SK-N-SH (cell line): Measurements from ENCODE around the gene TUBGCP6. TPM values are rescaled to one million over a fixed set of nuclear protein-coding genes. Genes with fewer than 3 reads are reported as not detected.
A peak's percentile ranks its signal among the peaks of the same experiment; 100 is the strongest.

Experiments
- CTCF ChIA-PET: fragments of 300-600, 350-600 bp; formaldehyde crosslinking; extraction: SDS; loops from one replicate; lab custom pipeline; 2021; lab: Yijun Ruan, JAX
- POLR2A ChIA-PET: fragments of 350-600 bp; sonication (Branson Sonifier 250); formaldehyde crosslinking; extraction: SDS; loops from one replicate; lab custom pipeline; 2020; ENCODE audit warnings: antibody characterized with exemption, inconsistent platforms; lab: Yijun Ruan, JAX
- DNase-seq: peaks from one replicate; pipeline ENCODE4 v3.0.0; 2012
- H2AFZ ChIP-seq: fragments of 200-600 bp; sonication (generic); 2 replicates; pipeline ENCODE4 v1.8.1; 2016; ENCODE audit warnings: antibody characterized with exemption, mild to moderate bottlenecking, low read depth
- H3F3A ChIP-seq: fragments of 200-600 bp; sonication (generic); replicated peaks from 2 replicates; pipeline ENCODE3; 2016; ENCODE audit warnings: antibody characterized with exemption, mild to moderate bottlenecking; ENCODE audit not compliant: insufficient read depth
- H3K27ac ChIP-seq, 2 experiments: fragments of 200-500 bp in 1 of 2; fragments of 200-600 bp in 1 of 2; sonication (Bioruptor generic) in 1 of 2; sonication (generic), shearing (Covaris generic) in 1 of 2; 2 replicates each; pipeline versions ENCODE4 v1.5.1 to v1.6.1; 2014 to 2016; ENCODE audit warnings: low read depth in 2 of 2, inconsistent platforms in 1 of 2, low read length in 1 of 2, mild to moderate bottlenecking in 1 of 2, mixed read lengths in 1 of 2
- H3K27me3 ChIP-seq: fragments of 200-600 bp; sonication (generic), shearing (Covaris generic); 2 replicates; pipeline ENCODE4 v1.6.1; 2016; ENCODE audit warnings: mixed run types; ENCODE audit not compliant: insufficient read depth
- H3K36me3 ChIP-seq, 2 experiments: fragments of 200-500 bp in 1 of 2; fragments of 200-600 bp in 1 of 2; sonication (Bioruptor generic) in 1 of 2; sonication (generic) in 1 of 2; replicated peaks in 1 of 2; 2 replicates each; pipeline versions ENCODE3 to v1.5.1; 2014 to 2016; ENCODE audit warnings: low read length in 1 of 2, mild to moderate bottlenecking in 1 of 2; ENCODE audit not compliant: insufficient read depth in 2 of 2, control insufficient read depth in 1 of 2
- H3K4me1 ChIP-seq, 2 experiments: fragments of 200-500 bp in 1 of 2; fragments of 200-600 bp in 1 of 2; sonication (Bioruptor generic) in 1 of 2; sonication (generic), shearing (Covaris generic) in 1 of 2; 2 replicates each; pipeline versions ENCODE4 v1.5.1 to v1.6.1; 2014 to 2016; ENCODE audit warnings: low read depth in 1 of 2, low read length in 1 of 2, mixed run types in 1 of 2; ENCODE audit not compliant: insufficient read depth in 2 of 2, control insufficient read depth in 1 of 2
- H3K4me2 ChIP-seq: fragments of 200-600 bp; sonication (generic), shearing (Covaris generic); 2 replicates; pipeline ENCODE4 v1.6.1; 2017; ENCODE audit warnings: mixed run types
- H3K4me3 ChIP-seq, 2 experiments: fragments of 200-500 bp in 1 of 2; fragments of 200-600 bp in 1 of 2; sonication (Bioruptor generic) in 1 of 2; sonication (generic), shearing (Covaris generic) in 1 of 2; 2 replicates each; pipeline versions ENCODE4 v1.5.1 to v1.8.1; 2014 to 2016; ENCODE audit warnings: low read depth in 2 of 2, inconsistent platforms in 1 of 2, low read length in 1 of 2, mild to moderate bottlenecking in 1 of 2, mixed read lengths in 1 of 2, moderate library complexity in 1 of 2
- H3K79me2 ChIP-seq: fragments of 200-600 bp; sonication (generic); 2 replicates; pipeline ENCODE4 v1.8.1; 2017; ENCODE audit warnings: mild to moderate bottlenecking; ENCODE audit not compliant: insufficient read depth
- H3K9ac ChIP-seq: fragments of 200-600 bp; sonication (generic); 2 replicates; pipeline ENCODE4 v1.6.1; 2017; ENCODE audit warnings: mixed run types
- H3K9me2 ChIP-seq: fragments of 200-600 bp; sonication (generic); 2 replicates; pipeline ENCODE4 v1.6.1; 2017; ENCODE audit warnings: mixed run types
- H3K9me3 ChIP-seq: fragments of 200-600 bp; sonication (generic); 2 replicates; pipeline ENCODE4 v1.6.1; 2017; ENCODE audit warnings: mixed run types, mild to moderate bottlenecking, moderate library complexity
- H4K20me1 ChIP-seq: fragments of 200-600 bp; sonication (generic); 2 replicates; pipeline ENCODE4 v1.6.1; 2017; ENCODE audit warnings: mild to moderate bottlenecking, mixed run types; ENCODE audit not compliant: insufficient read depth
- CHD2 ChIP-seq: fragments of 150-350 bp; IDR thresholded peaks from 2 replicates; pipeline ENCODE4 v1.6.1; 2018; ENCODE audit warnings: low read length; ENCODE audit not compliant: partially characterized antibody
- FOSL2 ChIP-seq: IDR thresholded peaks from 2 replicates; pipeline ENCODE4 v1.4.0; 2012; ENCODE audit warnings: low read depth, mild to moderate bottlenecking, moderate library complexity, borderline replicate concordance
- FOXJ3 ChIP-seq: sonication (generic); formaldehyde crosslinking; IDR thresholded peaks from 2 replicates; pipeline ENCODE4 v1.5.1; 2020; ENCODE audit warnings: mild to moderate bottlenecking, missing genetic modification reagents
- FOXM1 ChIP-seq: IDR thresholded peaks from 2 replicates; pipeline ENCODE4 v1.4.0; 2012; ENCODE audit warnings: low read depth, mild to moderate bottlenecking
- MEF2A ChIP-seq: IDR thresholded peaks from 2 replicates; pipeline ENCODE4 v1.4.0; 2012; ENCODE audit warnings: low read depth, borderline replicate concordance
- MXI1 ChIP-seq: IDR thresholded peaks from 2 replicates; pipeline ENCODE4 v1.6.1; 2012; ENCODE audit warnings: mild to moderate bottlenecking, low read depth, low read length, improper control_type of control experiment
- NRF1 ChIP-seq: IDR thresholded peaks from 2 replicates; pipeline ENCODE4 v1.6.1; 2012; ENCODE audit warnings: low read depth, mild to moderate bottlenecking, low read length
- RCOR1 ChIP-seq: fragments of 150-350 bp; IDR thresholded peaks from 2 replicates; pipeline ENCODE4 v1.6.1; 2017; ENCODE audit warnings: antibody characterized with exemption, low read length
- SIN3A ChIP-seq: IDR thresholded peaks from 2 replicates; pipeline ENCODE4 v1.6.1; 2012; ENCODE audit warnings: low read depth, mild to moderate bottlenecking, low read length, moderate library complexity, borderline replicate concordance
- SMC3 ChIP-seq: IDR thresholded peaks from 2 replicates; pipeline ENCODE4 v1.6.1; 2012; ENCODE audit warnings: low read depth, low read length, improper control_type of control experiment
- TCF12 ChIP-seq: IDR thresholded peaks from 2 replicates; pipeline ENCODE4 v1.4.0; 2012
- WGBS: methylation state at CpG from one replicate; pipeline ENCODE4 v1.1.6; 2017; ENCODE audit warnings: low lambda C conversion rate; 5-methylcytosine and 5-hydroxymethylcytosine counted together
- polyA plus RNA-seq, 3 experiments: library from polyadenylated mRNA; depleted of rRNA; stranded (reverse); fragments of >200 nt; gene quantifications; 2 replicates each; pipeline ENCODE4 v1.2.3, GENCODE V29; 2012
- TF ChIP-seq, protein P1 (sequence below): IDR thresholded peaks from 2 replicates; pipeline ENCODE4 v1.4.0; 2012; ENCODE audit warnings: low read depth
- TF ChIP-seq, protein P2 (sequence below): IDR thresholded peaks from 2 replicates; pipeline ENCODE4 v1.4.0; 2012; ENCODE audit warnings: low read depth, borderline replicate concordance
- TF ChIP-seq, protein P3 (sequence below): fragments of 200-600 bp; sonication (generic); IDR thresholded peaks from 2 replicates; pipeline ENCODE4 v1.6.1; 2017; ENCODE audit warnings: antibody characterized with exemption, mild to moderate bottlenecking, moderate library complexity
- TF ChIP-seq, protein P4 (sequence below): fragments of 150-350 bp; IDR thresholded peaks from 2 replicates; pipeline ENCODE4 v1.6.1; 2016; ENCODE audit warnings: mild to moderate bottlenecking, low read depth, low read length

TUBGCP6 gene
- polyA plus RNA-seq, 1 of the 3 experiments (the other 2 are of a cell fraction) = 40.4 TPM

DNA sequence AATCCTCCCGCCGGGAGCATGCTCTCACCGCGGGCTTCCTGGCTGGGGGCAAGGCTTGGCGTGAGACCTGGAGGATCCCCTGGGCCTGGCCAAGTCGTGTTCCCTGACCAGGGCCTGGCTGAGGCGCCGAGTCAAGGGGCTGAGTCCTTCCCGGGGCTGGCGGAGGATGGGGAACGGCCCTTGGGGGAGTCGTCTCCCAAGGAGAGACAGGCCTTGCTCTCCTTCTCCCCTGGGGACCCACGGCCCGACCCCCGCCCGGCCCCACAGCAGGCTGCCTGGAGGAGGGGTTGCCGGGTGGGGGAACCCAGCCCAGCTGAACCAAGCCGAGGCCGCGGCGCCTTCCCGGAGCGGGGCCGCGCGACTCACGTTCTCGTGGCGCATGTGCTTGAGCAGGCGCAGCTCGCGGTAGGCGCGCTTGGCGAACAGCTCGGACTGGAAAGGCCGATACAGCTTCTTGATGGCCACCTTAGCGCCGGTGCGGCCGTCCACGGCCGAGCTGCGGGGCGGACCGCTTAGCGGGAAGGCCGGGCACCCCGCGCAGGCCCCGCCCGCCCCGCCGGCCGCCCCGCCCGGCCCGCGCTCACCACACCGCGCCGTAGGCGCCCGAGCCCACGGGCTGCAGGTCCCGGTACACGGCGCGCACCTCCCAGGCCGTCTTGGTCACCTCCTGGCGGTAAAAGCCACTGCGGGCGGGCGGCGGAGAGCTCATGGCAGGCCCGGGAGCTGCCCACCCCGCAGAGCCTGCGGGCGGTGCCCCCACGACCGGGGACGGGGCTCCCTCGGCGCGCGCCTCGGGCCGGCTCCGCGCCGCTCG is 16.2 kb upstream of the TUBGCP6 start:
- 5% methylated on average over 11 of the region's 92 CpGs for WGBS
- POLR2A ChIA-PET = interaction anchor here (1.0 to 1.8 kb wide), 3 partner anchors 11 to 81 kb away, joined by 3 to 4 read pairs (median 3); no protein-coding TSS in a partner anchor
- Histone ChIP-seq H3K36me3 (peaks cover 0 to 16% of the 10 kb centered on the region in 2 experiments), H3K79me2 (peaks cover 27% of the 10 kb centered on the region), H3K9me3 (no peaks in the 10 kb centered on the region), H3K9me2 (no peaks in the 10 kb centered on the region), H3K4me3 (peak overlapping the region; percentile 67 to 72), H2AFZ (no peak overlapping the region), H4K20me1 (no peaks in the 10 kb centered on the region), H3F3A (no peaks in the 10 kb centered on the region), H3K4me1 (peaks cover 14 to 25% of the 10 kb centered on the region in 2 experiments; a peak in 2 of 4 replicates), H3K27ac (peak overlapping the region; percentile 26 to 81), H3K4me2 (peak overlapping the region; percentile 91), H3K27me3 (no peaks in the 10 kb centered on the region), H3K9ac (peak overlapping the region; percentile 73)
- CTCF ChIA-PET = interaction anchor here (0.7 to 4.9 kb wide), 7 partner anchors 9 to 265 kb away, joined by 3 to 34 read pairs (median 22); partner anchors contain the start of genes DENND6B and HDAC10
- TF ChIP-seq, protein P1, sequence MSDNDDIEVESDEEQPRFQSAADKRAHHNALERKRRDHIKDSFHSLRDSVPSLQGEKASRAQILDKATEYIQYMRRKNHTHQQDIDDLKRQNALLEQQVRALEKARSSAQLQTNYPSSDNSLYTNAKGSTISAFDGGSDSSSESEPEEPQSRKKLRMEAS = peak; percentile 79
- TF ChIP-seq, protein P2, sequence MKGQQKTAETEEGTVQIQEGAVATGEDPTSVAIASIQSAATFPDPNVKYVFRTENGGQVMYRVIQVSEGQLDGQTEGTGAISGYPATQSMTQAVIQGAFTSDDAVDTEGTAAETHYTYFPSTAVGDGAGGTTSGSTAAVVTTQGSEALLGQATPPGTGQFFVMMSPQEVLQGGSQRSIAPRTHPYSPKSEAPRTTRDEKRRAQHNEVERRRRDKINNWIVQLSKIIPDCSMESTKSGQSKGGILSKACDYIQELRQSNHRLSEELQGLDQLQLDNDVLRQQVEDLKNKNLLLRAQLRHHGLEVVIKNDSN = no peak
- no peak for TF ChIP-seq FOSL2
- no peak for TF ChIP-seq MEF2A
- no peak for TF ChIP-seq RCOR1
- TF ChIP-seq FOXM1 = no peak
- peak; percentile 44; the same call in 1 of the 2 replicates for TF ChIP-seq SIN3A
- no peak for TF ChIP-seq CHD2
- no peak for TF ChIP-seq TCF12
- TF ChIP-seq, protein P3, sequence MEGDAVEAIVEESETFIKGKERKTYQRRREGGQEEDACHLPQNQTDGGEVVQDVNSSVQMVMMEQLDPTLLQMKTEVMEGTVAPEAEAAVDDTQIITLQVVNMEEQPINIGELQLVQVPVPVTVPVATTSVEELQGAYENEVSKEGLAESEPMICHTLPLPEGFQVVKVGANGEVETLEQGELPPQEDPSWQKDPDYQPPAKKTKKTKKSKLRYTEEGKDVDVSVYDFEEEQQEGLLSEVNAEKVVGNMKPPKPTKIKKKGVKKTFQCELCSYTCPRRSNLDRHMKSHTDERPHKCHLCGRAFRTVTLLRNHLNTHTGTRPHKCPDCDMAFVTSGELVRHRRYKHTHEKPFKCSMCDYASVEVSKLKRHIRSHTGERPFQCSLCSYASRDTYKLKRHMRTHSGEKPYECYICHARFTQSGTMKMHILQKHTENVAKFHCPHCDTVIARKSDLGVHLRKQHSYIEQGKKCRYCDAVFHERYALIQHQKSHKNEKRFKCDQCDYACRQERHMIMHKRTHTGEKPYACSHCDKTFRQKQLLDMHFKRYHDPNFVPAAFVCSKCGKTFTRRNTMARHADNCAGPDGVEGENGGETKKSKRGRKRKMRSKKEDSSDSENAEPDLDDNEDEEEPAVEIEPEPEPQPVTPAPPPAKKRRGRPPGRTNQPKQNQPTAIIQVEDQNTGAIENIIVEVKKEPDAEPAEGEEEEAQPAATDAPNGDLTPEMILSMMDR = no peak
- peak; percentile 69 for TF ChIP-seq NRF1
- peak; percentile 50; the same call in 1 of the 2 replicates for TF ChIP-seq MXI1
- peak; percentile 84 for DNase-seq

DNA sequence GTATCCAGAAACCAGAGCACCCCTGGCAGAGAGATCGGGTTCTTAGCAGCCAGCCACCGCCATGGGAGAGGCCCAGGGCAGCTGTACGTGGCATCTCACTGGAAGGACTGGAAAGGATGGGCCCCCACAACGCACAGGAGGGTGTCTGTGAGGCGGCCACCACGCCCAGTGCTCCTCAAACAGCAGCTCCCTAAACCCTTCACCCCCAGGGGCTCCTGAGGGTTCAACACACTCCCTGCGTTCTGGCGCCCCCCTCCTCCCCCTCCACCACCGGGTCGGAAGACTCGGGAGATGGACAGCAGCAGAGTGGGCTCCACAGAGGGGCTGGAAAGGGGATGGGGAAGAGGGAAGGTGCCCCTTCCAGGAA is 15.6 kb upstream of the TUBGCP6 start:
- no peak for DNase-seq
- Histone ChIP-seq H3K4me1 (peaks cover 14 to 25% of the 10 kb centered on the region in 2 experiments; a peak in 2 of 4 replicates), H3K9me2 (no peaks in the 10 kb centered on the region), H4K20me1 (no peaks in the 10 kb centered on the region), H3F3A (no peaks in the 10 kb centered on the region), H3K79me2 (peaks cover 27% of the 10 kb centered on the region), H3K9ac (peak overlapping the region; percentile 73), H2AFZ (no peak overlapping the region), H3K4me3 (peak overlapping the region; percentile 67 to 72), H3K27me3 (no peaks in the 10 kb centered on the region), H3K36me3 (peaks cover 0 to 19% of the 10 kb centered on the region in 2 experiments), H3K9me3 (no peaks in the 10 kb centered on the region), H3K4me2 (peak overlapping the region; percentile 91), H3K27ac (peak overlapping the region; percentile 26 to 81)
- ChIA-PET POLR2A (interaction anchor here (1.0 to 1.8 kb wide), 3 partner anchors 10 to 82 kb away, joined by 3 to 4 read pairs (median 3); no protein-coding TSS in a partner anchor), CTCF (interaction anchor here (2.9 to 4.9 kb wide), 6 partner anchors 9 to 81 kb away, joined by 11 to 34 read pairs (median 26); partner anchors contain the start of genes DENND6B and HDAC10)
- TF ChIP-seq FOXJ3 (CRISPR knock-in tag) = no peak
- TF ChIP-seq, protein P1 = no peak
- TF ChIP-seq SMC3 = no peak
- no peak for TF ChIP-seq TCF12
- no peak for TF ChIP-seq RCOR1
- TF ChIP-seq, protein P3 = no peak
- TF ChIP-seq, protein P4, sequence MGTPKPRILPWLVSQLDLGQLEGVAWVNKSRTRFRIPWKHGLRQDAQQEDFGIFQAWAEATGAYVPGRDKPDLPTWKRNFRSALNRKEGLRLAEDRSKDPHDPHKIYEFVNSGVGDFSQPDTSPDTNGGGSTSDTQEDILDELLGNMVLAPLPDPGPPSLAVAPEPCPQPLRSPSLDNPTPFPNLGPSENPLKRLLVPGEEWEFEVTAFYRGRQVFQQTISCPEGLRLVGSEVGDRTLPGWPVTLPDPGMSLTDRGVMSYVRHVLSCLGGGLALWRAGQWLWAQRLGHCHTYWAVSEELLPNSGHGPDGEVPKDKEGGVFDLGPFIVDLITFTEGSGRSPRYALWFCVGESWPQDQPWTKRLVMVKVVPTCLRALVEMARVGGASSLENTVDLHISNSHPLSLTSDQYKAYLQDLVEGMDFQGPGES = no peak
- WGBS = 19% methylated on average over 10 of the region's 11 CpGs
